ENCODE data around the gene FMO1.

FMO1 gene

DNA sequence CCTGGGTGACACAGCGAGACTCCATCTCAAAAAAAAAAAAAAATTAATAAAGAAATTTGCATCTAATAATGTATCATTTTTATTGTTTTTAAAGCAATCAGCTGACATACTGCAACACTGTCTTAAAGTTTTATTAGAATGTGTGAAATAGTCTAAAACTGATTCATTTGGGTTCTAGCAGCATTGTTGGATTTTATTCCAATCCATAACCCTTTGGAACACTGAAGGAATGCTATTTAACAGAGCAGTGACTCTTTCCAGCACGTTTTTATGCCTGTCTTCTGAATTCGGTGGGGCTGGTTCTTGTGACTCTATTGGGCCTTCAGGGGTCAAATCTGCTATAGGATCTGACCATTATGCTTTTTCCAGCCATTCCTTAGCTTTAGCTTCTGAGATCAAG is 47.5 kb downstream of the FMO1 start:
- no peak overlapping the region for H3K4me3 ChIP-seq (ENCODE audit: low read depth, low read length)
- no peak for DNase-seq (ENCODE audit: low read depth)
- TF ChIP-seq, protein P1, sequence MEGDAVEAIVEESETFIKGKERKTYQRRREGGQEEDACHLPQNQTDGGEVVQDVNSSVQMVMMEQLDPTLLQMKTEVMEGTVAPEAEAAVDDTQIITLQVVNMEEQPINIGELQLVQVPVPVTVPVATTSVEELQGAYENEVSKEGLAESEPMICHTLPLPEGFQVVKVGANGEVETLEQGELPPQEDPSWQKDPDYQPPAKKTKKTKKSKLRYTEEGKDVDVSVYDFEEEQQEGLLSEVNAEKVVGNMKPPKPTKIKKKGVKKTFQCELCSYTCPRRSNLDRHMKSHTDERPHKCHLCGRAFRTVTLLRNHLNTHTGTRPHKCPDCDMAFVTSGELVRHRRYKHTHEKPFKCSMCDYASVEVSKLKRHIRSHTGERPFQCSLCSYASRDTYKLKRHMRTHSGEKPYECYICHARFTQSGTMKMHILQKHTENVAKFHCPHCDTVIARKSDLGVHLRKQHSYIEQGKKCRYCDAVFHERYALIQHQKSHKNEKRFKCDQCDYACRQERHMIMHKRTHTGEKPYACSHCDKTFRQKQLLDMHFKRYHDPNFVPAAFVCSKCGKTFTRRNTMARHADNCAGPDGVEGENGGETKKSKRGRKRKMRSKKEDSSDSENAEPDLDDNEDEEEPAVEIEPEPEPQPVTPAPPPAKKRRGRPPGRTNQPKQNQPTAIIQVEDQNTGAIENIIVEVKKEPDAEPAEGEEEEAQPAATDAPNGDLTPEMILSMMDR (conservative IDR thresholded peaks at IDR 0.05; ENCODE audit: low read depth, low read length), result no peak

DNA sequence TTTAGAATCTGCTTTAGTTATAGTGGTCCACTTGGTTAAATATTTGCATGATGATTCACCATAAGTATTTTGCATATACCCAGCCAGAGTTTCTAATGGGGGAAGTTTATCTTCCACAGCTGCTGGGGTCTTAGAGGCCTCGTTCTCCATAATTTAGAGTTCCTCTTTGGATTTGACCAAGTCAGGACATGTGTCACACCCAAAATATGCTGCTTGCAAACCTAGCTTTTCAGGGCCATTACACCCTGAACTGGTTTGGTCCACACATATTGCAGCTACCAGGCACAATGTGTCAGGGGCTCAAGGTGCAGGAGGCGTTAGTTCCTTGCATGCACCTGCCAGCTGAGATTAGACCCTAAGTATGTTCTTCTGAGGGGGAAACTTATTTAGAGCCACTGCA is 48.6 kb downstream of the FMO1 start:
- DNase-seq (ENCODE audit: low read depth), result no peak
- no peak overlapping the region for H3K4me3 ChIP-seq (ENCODE audit: low read depth, low read length)
- TF ChIP-seq, protein P1 (conservative IDR thresholded peaks at IDR 0.05; ENCODE audit: low read depth, low read length), result no peak

DNA sequence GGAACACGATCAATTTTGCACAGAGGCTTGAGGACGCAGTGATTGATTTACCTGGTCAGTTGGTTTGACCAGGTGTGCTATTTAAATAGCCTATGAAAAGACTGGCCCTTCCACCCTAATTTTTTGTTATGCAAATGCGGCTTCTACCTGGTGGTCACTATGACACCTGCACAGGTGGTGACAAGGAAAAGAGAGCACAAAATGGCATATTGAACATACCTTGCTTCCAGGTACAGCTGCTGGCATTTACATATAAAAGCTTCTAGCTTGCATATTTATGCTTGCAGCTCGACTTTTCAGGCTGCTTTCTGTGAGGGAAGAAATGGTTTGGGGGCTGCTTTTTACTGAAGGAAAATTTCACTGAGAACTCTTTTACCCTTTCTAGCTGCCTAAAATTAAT is 50.4 kb downstream of the FMO1 start:
- TF ChIP-seq, protein P1 (conservative IDR thresholded peaks at IDR 0.05; ENCODE audit: low read depth, low read length), result no peak
- no peak for DNase-seq (ENCODE audit: low read depth)
- no peak overlapping the region for H3K4me3 ChIP-seq (ENCODE audit: low read depth, low read length)

DNA sequence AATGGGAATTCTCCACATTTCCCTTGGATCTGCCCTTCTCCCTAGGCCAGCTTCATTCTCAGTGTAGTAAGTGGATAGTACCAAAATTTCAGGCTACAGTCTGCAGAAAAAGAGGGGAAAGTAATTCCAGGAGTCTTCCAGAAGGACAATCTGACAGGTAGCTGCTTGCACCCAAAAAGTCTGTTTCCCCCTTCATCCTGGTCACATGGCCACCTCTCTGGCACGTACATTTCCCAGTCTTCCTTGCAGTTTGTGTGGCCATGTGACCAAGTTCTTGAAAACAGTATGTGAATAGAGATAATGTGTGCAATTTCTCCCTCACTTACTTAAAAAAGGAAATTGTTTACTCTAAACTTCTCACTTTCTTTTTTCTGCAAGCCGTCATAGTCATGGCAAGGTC is 51.0 kb downstream of the FMO1 start:
- no peak overlapping the region for H3K4me3 ChIP-seq (ENCODE audit: low read depth, low read length)
- TF ChIP-seq, protein P1 (conservative IDR thresholded peaks at IDR 0.05; ENCODE audit: low read depth, low read length), result no peak

DNA sequence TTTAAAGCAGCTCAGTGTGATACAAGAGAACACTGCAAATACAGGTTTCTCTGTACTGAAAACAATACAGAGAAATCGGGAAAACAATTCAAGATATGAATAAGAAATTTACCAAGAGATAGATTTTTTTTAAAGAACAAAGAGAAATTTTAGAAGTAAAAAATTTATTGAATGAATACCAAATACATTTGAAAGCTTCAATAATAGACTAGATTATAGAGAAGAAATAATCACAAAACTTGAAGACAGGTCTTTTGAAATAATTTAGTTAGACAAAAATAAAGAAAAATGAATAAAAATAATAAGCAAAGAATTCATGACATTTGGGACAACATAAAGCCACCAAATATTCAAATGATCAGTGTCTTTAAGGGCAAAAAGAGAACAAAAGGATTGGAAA is 52.1 kb downstream of the FMO1 start:
- no peak overlapping the region for H3K4me3 ChIP-seq (ENCODE audit: low read depth, low read length)
- no peak for DNase-seq (ENCODE audit: low read depth)
- TF ChIP-seq, protein P1 (conservative IDR thresholded peaks at IDR 0.05; ENCODE audit: low read depth, low read length), result no peak

More for the DNA sequence above, 51.0 kb downstream of the FMO1 start:
- DNase-seq (ENCODE audit: low read depth), result no peak

DNA sequence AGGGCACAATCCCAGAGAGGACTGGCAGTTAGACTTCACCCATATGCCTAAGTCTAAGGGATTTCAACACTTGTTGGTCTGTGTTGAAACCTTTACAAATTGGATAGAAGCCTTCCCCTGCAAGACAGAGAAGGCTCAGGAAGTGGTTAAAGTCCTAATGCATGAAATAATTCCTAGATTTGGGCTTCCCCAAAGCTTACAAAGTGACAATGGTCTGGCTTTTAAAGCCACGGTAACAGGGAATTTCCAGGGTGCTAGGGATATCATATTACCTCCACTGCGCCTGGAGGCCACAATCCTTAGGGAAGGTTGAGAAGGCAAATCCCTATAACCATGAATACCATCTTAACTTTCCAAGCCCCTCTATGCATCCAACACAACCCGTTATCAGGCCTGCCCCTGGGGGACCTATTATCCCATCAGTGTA is 62.4 kb downstream of the FMO1 start:
- H3K4me3 ChIP-seq (ENCODE audit: low read depth, low read length), result no peak overlapping the region
- TF ChIP-seq, protein P1 (conservative IDR thresholded peaks at IDR 0.05; ENCODE audit: low read depth, low read length), result no peak
- no peak for DNase-seq (ENCODE audit: low read depth)

DNA sequence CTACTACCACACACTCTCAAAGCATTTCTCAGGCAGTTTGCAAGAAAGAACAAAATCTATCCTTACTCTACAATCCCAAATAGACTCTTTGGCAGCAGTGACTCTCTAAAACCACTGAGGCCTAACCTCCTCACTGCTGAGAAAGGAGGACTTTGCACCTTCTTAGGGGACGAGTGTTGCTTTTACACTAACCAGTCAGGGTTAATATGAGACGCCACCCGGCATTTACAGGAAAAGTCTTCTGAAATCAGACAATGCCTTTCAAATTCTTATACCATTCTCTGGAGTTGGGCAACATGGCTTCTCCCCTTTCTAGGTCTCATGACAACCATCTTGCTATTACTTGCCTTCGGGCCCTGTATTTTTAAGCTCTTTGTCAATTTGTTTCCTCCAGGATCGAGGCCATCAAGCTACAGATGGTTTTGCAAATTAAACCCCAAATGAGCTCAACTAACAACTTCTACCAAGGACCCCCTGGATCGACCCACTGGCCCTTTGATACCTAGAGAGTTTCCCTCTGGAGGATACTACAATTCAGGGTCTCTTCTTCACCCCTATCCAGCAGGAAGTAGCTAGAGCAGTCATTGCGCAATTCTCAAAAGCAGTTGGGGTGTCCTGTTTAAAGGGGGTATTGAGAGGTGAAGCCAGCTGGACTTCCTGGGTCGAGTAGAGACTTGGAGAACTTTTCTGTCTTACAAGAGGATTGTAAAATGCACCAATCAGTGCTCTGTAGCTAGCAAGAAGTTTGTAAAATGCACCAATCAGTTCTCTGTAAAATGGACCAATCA is 63.7 kb downstream of the FMO1 start:
- TF ChIP-seq, protein P1 (conservative IDR thresholded peaks at IDR 0.05; ENCODE audit: low read depth, low read length), result no peak
- no peak overlapping the region for H3K4me3 ChIP-seq (ENCODE audit: low read depth, low read length)
- no peak for DNase-seq (ENCODE audit: low read depth)
